GM06990 (cell line): ENCODE data around the gene CIC.
"Not testable (repeated sequence)": the region's sequence is repeated elsewhere in the genome, so short reads cannot be mapped to it uniquely, and the experiment has no call there.

Experiments used
- DNase-seq: peaks from one replicate; pipeline ENCODE4 v3.0.0-alpha.2; 2011; ENCODE audit not compliant: insufficient read length; ENCODE audit errors: extremely low read depth
- H3K27me3 ChIP-seq: replicated peaks from 2 replicates; pipeline ENCODE4 v1.6.0; 2011; ENCODE audit warnings: low read length; ENCODE audit not compliant: control insufficient read depth, insufficient read depth
- H3K36me3 ChIP-seq: 2 replicates; pipeline ENCODE4 v1.5.1; 2011; ENCODE audit warnings: low read length; ENCODE audit not compliant: control insufficient read depth, insufficient read depth
- H3K4me3 ChIP-seq: replicated peaks from 2 replicates; pipeline ENCODE4 v1.5.1; 2011; ENCODE audit warnings: low read depth, mild to moderate bottlenecking, control low read depth, low read length
- TF ChIP-seq, protein P1 (sequence below): IDR thresholded peaks from 2 replicates; pipeline ENCODE4 v1.5.1; 2011; ENCODE audit warnings: low read length, control low read depth, mild to moderate bottlenecking, inconsistent platforms; ENCODE audit not compliant: insufficient read depth, poor library complexity, severe bottlenecking

Gene CIC

DNA sequence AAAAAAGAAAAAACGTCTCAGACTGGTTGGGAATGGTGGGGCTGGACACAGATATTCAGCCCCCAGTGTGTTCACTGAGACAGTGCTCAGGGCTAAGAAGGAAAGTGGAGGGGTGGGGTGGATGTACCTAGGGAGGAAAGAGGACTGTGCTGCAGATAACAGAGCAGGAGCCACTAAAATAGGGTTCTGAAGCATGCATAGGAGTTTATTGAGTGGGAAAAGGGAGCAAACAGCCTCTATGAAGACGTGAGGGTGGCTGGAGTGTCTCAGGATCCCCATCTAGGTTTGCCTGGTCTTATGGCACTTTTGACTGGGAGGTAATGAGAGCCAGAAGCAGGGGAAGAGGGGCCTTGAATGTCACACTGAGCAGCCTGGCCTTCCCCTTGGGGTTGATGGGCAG is 59.8 kb downstream of the CIC start:
- TF ChIP-seq, protein P1, sequence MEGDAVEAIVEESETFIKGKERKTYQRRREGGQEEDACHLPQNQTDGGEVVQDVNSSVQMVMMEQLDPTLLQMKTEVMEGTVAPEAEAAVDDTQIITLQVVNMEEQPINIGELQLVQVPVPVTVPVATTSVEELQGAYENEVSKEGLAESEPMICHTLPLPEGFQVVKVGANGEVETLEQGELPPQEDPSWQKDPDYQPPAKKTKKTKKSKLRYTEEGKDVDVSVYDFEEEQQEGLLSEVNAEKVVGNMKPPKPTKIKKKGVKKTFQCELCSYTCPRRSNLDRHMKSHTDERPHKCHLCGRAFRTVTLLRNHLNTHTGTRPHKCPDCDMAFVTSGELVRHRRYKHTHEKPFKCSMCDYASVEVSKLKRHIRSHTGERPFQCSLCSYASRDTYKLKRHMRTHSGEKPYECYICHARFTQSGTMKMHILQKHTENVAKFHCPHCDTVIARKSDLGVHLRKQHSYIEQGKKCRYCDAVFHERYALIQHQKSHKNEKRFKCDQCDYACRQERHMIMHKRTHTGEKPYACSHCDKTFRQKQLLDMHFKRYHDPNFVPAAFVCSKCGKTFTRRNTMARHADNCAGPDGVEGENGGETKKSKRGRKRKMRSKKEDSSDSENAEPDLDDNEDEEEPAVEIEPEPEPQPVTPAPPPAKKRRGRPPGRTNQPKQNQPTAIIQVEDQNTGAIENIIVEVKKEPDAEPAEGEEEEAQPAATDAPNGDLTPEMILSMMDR = no peak

DNA sequence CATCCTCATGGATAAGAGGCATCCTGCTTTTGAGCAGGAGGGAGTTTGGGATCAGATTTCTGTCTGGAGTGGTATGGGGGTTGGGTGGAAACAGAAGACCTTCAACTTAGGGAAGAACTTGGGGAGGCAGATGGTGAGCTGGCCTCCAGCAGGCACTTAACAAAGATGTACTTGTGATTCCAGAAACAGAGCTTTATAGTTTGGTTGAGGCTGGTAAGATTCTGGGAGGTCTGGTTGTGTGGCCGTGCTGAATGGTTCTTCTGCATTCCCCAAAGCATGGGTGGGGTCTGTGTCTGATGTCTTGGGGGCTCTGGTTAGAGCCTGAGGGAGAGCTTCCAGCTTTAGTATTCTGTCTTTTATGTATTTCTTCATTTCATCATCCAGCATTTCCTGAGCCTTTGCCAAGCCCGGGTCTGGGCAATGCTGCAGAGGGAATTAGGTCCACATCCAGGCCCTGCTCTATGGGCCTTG is 61.2 kb downstream of the CIC start:
- Histone ChIP-seq H3K4me3 (no peak overlapping the region), H3K27me3 (no peaks in the 10 kb centered on the region), H3K36me3 (peaks cover 1% of the 10 kb centered on the region)
- DNase-seq = no peak
- TF ChIP-seq, protein P1 = no peak

More for the DNA sequence above, 59.8 kb downstream of the CIC start:
- Histone ChIP-seq H3K4me3 (no peak overlapping the region), H3K36me3 (peaks cover 1% of the 10 kb centered on the region), H3K27me3 (no peaks in the 10 kb centered on the region; the same call in 1 of the 2 replicates)
- DNase-seq = no peak

- H3K36me3 ChIP-seq, DNase-seq, H3K4me3 ChIP-seq, H3K27me3 ChIP-seq: not testable (repeated sequence)
Measured at GRCh38 chr19:42331333-42331732, 62.3 kb downstream of the CIC start.

DNA sequence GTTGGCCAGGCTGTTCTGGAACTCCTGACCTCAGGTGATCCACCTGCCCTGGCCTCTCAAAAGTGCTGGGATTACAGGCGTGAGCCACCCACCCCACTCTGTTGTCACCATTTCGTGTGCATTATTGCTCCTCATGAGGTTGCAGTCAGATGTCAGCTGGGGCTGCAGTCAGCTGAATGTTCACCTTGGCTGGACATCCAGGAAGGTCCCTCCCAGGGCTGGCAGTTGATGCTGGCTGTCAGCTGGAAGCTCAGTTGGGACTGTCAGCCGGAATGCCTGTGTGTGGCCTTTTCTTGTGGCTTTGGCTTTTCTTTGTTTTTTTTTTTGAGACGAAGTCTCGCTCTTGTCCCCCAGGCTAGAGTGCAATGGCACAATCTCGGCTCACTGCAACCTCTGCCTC is 63.0 kb downstream of the CIC start:
- TF ChIP-seq, protein P1 = no peak
- DNase-seq = no peak
- Histone ChIP-seq H3K4me3 (no peak overlapping the region), H3K36me3 (peaks cover 4% of the 10 kb centered on the region), H3K27me3 (no peaks in the 10 kb centered on the region)

DNA sequence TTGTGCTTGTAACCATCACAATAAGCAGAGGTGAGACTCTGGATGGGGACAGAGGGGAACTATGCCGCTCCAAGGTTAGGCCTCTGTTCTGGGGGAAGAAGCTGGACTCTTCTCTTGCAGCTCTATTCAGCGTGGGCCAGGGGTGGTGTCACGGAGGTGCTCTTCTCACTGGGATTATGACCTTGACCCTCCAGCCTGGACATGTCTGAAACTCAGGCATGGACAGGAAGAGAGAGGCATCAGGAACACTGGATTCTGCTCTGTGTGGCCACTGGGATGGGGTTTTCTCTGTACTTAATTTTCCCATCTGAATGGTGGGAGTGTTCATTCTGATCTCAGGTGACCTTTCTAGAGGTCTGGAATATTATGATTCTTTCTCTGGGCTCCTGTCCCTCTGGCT is 64.0 kb downstream of the CIC start:
- TF ChIP-seq, protein P1 = no peak

GRCh38 chr19:42333975-42334696 is 65.1 kb downstream of the CIC start:
- no peak for DNase-seq
- TF ChIP-seq, protein P1 = no peak
- Histone ChIP-seq H3K27me3 (no peaks in the 10 kb centered on the region), H3K36me3 (peaks cover 4% of the 10 kb centered on the region), H3K4me3 (no peak overlapping the region)

More for the DNA sequence above, 64.0 kb downstream of the CIC start:
- no peak overlapping the region for H3K4me3 ChIP-seq
- no peaks in the 10 kb centered on the region for H3K27me3 ChIP-seq
- DNase-seq = no peak
- peaks cover 4% of the 10 kb centered on the region for H3K36me3 ChIP-seq
